Stimulated activated CD8-positive, alpha-beta memory T cell treated with anti-CD3 and anti-CD28 coated beads, Interleukin-4, amount 100 ng/mL, for 1 hour (primary cell): ENCODE measurements around the gene CHD9.

Source experiments
- DNase-seq, 2 donors: peaks; one replicate each; pipeline ENCODE4 v3.0.0-alpha.2; 2020; ENCODE audit warnings: low read depth in 2 of 2, low spot score in 1 of 2

Gene CHD9

GRCh38 chr16:53191413-53191812, 136.6 kb downstream of the CHD9 start:
- DNase-seq: no peak

- no peak for DNase-seq
Measured at GRCh38 chr16:53198933-53199332, 144.1 kb downstream of the CHD9 start.

GRCh38 chr16:53201900-53202299, 147.1 kb downstream of the CHD9 start:
- DNase-seq: no peak

GRCh38 chr16:53202398-53202797, 147.6 kb downstream of the CHD9 start:
- no peak for DNase-seq

DNA sequence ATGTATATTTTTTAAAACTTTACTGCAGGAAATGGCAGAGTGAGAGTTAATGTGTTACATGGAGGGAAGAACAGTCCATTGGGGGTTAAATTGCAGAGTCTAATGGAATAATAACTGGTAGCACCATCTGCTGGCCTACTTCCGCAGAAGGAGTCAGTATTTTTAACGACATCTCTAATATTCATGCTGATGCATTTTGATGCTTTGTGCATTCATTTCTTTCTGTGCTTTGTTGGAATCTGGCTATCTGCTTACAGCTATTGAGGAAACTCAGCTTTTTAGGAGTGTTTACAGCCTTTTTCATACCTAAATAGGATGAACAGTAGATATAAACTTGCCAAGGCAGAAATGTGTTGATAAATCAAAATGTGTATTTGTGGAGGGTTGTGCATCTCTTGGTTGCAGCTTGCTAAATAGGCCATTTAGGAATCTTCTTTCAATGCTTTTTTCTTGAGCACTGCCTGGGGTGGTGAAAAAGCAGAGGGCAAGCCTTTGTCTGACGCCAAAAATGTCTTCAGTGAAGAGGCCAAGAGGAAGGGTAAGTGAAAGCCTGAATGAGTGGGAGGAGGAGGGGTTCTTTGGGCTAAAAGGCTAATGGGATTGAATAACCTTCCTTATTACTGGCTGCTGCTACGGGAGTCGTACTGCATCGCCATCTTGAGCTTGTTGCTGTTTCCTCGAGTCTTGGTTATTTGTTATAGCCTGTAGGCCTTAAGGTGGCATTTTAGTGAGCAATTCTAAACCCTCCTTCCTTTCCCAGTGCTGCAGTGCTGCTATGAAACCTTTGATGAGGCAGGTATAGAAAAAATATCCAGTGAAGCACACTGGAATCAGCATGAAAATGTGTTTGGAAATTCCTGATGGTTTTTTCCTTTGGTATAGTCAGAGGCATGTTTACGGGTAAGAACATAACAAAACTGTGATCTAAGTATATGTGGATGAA, 153.3 kb downstream of the CHD9 start:
- DNase-seq: no peak

GRCh38 chr16:53209429-53209828, 154.6 kb downstream of the CHD9 start:
- DNase-seq: no peak

- no peak for DNase-seq
Measured at GRCh38 chr16:53209877-53210276, 155.1 kb downstream of the CHD9 start.

- no peak for DNase-seq
Measured at GRCh38 chr16:53211253-53211652, 156.5 kb downstream of the CHD9 start.

DNA sequence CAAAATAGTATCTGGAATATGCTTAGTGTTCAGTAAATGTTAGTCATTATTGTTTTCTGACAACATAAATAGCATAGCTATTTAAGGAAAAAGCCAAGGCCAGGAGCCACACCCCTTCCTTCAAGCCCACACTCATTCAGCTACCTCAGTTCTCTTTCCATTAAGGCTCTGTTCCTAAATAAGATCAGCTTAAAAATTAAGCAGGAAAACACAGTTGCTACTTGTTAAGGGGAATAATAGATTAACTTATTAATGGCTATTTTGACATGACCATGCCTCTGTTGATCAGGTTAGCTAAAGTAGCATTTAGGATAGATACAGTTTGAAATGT, 158.1 kb downstream of the CHD9 start:
- no peak for DNase-seq

DNA sequence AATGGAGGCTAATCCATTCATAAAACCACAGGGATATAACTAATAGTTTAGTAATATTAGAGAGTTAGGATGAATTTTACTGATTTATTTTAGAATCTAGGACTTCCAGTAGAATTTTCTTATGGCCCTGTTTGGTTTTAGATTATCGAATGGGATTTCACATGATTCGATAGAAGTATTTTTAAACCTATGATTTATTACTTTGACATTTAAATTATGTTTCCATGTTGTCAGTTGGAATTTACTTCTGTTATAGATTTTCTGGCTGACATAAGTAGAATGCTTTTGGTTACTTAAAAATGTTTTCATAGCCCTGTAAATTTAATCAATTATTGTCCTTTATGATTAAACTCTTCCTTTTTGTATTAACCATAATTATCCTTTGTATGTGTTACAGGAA, 158.8 kb downstream of the CHD9 start:
- no peak for DNase-seq

- DNase-seq: no peak
Measured at GRCh38 chr16:53216798-53217197, 162.0 kb downstream of the CHD9 start.

GRCh38 chr16:53219371-53219770, 164.6 kb downstream of the CHD9 start:
- DNase-seq: no peak

- DNase-seq: no peak
Measured at GRCh38 chr16:53219795-53220454, 165.1 kb downstream of the CHD9 start.

DNA sequence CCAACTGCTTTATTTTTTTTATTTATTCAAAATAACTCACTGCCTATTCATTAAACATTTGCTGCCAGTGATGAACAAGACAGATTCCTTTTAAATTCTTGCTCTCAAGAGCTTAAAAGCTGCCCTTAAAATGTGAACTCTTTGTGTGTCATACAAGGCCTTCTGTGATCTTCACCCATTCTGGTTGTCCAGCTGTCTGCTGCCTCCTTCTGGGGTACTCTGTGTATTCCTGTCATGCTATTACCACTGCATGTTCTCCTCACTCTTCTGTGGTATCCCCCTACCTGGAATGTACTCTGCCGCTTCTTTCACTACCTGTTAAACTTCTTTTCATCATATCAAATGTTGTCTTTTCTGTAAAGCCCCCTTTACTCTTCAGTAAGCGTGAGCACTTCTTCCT, 165.8 kb downstream of the CHD9 start:
- DNase-seq: no peak

GRCh38 chr16:53224951-53225533, 170.3 kb downstream of the CHD9 start:
- DNase-seq: no peak

DNA sequence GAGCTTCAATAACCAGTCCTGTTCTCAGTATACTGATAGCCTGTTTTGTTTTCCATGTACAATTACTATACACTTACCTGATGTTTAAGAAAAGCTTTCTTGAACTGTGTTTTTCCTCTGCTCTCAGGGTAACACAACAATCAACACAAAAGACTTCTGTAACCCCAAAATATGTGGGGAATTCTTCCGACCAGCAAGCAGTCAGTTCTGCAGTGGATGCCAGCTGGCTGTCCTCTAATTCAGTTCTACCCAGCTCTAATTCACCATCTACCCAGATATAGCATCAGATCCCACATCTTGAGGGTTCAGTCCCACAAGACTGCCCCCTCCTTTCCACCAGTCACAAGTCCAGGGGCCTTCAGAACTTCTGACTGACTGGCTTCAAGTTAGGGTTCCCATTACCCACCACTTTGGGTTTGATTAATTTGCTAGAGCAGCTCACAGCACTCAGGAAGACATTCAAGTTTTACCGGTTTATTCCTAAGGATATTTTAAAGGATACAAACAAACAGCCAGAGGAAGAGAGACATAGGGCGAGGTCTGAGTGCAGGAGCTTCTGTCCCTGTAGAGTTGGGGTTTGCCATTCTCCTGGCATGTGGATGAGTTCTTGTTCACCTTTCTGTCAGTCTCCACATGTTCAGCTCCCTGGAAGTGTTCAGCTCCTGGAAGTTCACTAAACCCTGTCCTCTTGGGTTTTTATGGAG, 178.2 kb downstream of the CHD9 start:
- no peak for DNase-seq

- no peak for DNase-seq
Measured at GRCh38 chr16:53234836-53235235, 180.0 kb downstream of the CHD9 start.

GRCh38 chr16:53235851-53236250, 181.1 kb downstream of the CHD9 start:
- no peak for DNase-seq

DNA sequence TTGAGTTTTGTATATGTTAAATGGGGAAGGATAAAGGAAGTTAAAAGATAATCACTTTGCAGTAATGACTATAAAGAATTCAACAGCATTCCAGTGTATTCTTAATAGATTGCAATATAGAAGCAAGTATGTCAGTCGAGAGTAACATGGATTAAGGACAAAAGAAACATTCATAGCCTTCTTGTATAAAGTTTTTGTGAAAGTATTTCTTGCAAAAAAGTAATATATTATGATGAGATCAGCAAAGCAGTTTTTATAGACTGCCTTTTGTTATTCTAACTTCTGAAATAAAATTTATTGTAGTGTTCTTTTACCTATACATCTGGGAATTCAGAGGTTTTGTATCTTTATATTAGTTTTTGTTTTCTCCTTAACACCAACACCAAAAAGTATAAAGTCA, 194.5 kb downstream of the CHD9 start:
- no peak for DNase-seq

DNA sequence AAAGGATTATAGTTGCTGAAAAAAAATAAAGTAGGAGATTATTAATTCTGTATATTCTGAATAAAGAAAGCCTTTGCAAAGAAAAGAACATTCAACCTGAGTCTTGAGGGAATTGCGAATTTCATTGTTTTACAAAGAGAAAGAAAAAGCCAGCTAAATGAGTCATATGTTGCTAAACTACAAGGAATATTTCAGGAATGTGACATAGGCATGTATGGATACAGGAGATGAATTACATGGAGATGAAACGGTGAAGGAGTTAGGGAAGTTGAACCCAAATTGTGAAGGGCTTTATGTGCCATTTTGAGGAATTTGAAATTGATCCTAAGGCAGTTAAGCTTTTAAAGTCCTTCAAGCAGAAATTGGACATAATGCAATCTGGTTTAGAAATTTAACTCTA, 202.2 kb downstream of the CHD9 start:
- DNase-seq: no peak

- no peak for DNase-seq
Measured at GRCh38 chr16:53258809-53259208, 204.0 kb downstream of the CHD9 start.

- no peak for DNase-seq
Measured at GRCh38 chr16:53261276-53261675, 206.5 kb downstream of the CHD9 start.
